ENCODE data around the gene SLC17A7. TPM values are rescaled to one million over a fixed set of nuclear protein-coding genes. Genes with fewer than 3 reads are reported as not detected.

The SLC17A7 gene
- total and polyA plus RNA-seq, 2 donors (not counting 3 experiments of a cell fraction or from before 2014, with no cell fraction given): 0.07 to 0.13 TPM

GRCh38 chr19:49462492-49462891 is 21.2 kb upstream of the SLC17A7 start:
- no TSS peak for BruUV-seq (replicated peaks)
- CTCF ChIA-PET: no interaction called here
- Histone ChIP-seq H3K9ac (replicated peaks; ENCODE audit: extremely low read depth, insufficient read depth, low read length) (no peak overlapping the region), H3K4me2 (ENCODE audit: insufficient read depth, low read length) (no peak overlapping the region), H3K79me2 (ENCODE audit: control insufficient read depth, insufficient read depth, low read length) (no peaks in the 10 kb centered on the region), H2AFZ (ENCODE audit: low read depth, low read length) (no peak overlapping the region), H3K36me3 (ENCODE audit: control insufficient read depth in 2 of 2, extremely low read depth in 1 of 2, insufficient read depth in 2 of 2, low read length in 2 of 2) (peaks cover 0 to 8% of the 10 kb centered on the region in 2 experiments), H3K9me3 (replicated peaks; ENCODE audit: control insufficient read depth, insufficient read depth, low read length) (no peaks in the 10 kb centered on the region), H3K27me3 (ENCODE audit: control insufficient read depth in 2 of 2, insufficient read depth in 2 of 2, low read length in 2 of 2) (no peaks in the 10 kb centered on the region), H3K4me3 (replicated peaks in 1 of 3; ENCODE audit: insufficient read depth in 1 of 3, low read depth in 1 of 3, low read length in 3 of 3) (no peak overlapping the region), H3K27ac (ENCODE audit: insufficient read depth, low read depth, low read length) (no peak overlapping the region), H4K20me1 (replicated peaks; ENCODE audit: control insufficient read depth, extremely low read depth, insufficient read depth, low read length) (no peaks in the 10 kb centered on the region), H3K9me1 (replicated peaks; ENCODE audit: control insufficient read depth, extremely low read depth, insufficient read depth, low read length) (no peaks in the 10 kb centered on the region), H3K4me1 (ENCODE audit: control insufficient read depth, extremely low read depth, insufficient read depth, low read length) (no peaks in the 10 kb centered on the region)
- FAIRE-seq (no peak), DNase-seq (ENCODE audit: low read depth, low spot score) (no peak)
- intact Hi-C loops (cut with micrococcal nuclease): no loop called here
- dilution Hi-C loops (cut with MboI; ENCODE audit: extremely low pct_ligation_motif_present, low sequenced_read_pairs): no loop called here
- POLR2A ChIA-PET: no interaction called here
- TF ChIP-seq FOS (IDR thresholded peaks at IDR 0.05; ENCODE audit: borderline replicate concordance, insufficient read depth, low read length) (no peak), POLR2A (IDR thresholded peaks at IDR 0.05; ENCODE audit: low read depth, low read length) (no peak), MAX (IDR thresholded peaks at IDR 0.05; ENCODE audit: insufficient read depth, insufficient read length) (no peak), JUN (IDR thresholded peaks at IDR 0.05; ENCODE audit: borderline replicate concordance, insufficient read depth, insufficient read length, low read depth) (no peak), POLR2AphosphoS5 (IDR thresholded peaks at IDR 0.05; ENCODE audit: insufficient read depth, low read depth, low read length) (no peak)

GRCh38 chr19:49461656-49462055 is 20.3 kb upstream of the SLC17A7 start:
- intact Hi-C loops (cut with micrococcal nuclease) (no loop called here), dilution Hi-C loops (cut with MboI; ENCODE audit: extremely low pct_ligation_motif_present, low sequenced_read_pairs) (no loop called here)
- no peak for DNase-seq (ENCODE audit: low read depth, low spot score)
- H4K20me1 ChIP-seq (replicated peaks; ENCODE audit: control insufficient read depth, extremely low read depth, insufficient read depth, low read length): no peaks in the 10 kb centered on the region
- no peak overlapping the region for H3K4me2 ChIP-seq (ENCODE audit: insufficient read depth, low read length)
- no peaks in the 10 kb centered on the region for H3K9me3 ChIP-seq (replicated peaks; ENCODE audit: control insufficient read depth, insufficient read depth, low read length)
- ChIA-PET CTCF (no interaction called here), POLR2A (no interaction called here)
- no peak for TF ChIP-seq CTCF (IDR thresholded peaks at IDR 0.05; ENCODE audit: extremely low read depth in 1 of 2, insufficient read depth in 1 of 2, low read depth in 1 of 2, low read length in 2 of 2)
- no peak for TF ChIP-seq POLR2AphosphoS5 (IDR thresholded peaks at IDR 0.05; ENCODE audit: insufficient read depth, low read depth, low read length)
- TF ChIP-seq EZH2 (IDR thresholded peaks at IDR 0.05; ENCODE audit: borderline replicate concordance, low read depth, low read length, severe bottlenecking): no peak
- TF ChIP-seq JUN (IDR thresholded peaks at IDR 0.05; ENCODE audit: borderline replicate concordance, insufficient read depth, insufficient read length, low read depth): no peak
- no peak for TF ChIP-seq GATA2 (IDR thresholded peaks at IDR 0.05; ENCODE audit: insufficient read depth, insufficient read length, low read depth, low read length)
- TF ChIP-seq MAX (IDR thresholded peaks at IDR 0.05; ENCODE audit: insufficient read depth, insufficient read length): no peak
- TF ChIP-seq MYC (IDR thresholded peaks at IDR 0.05; ENCODE audit: low read depth, low read length): no peak
- TF ChIP-seq POLR2A (IDR thresholded peaks at IDR 0.05; ENCODE audit: low read depth, low read length): no peak
- no peak for TF ChIP-seq FOS (IDR thresholded peaks at IDR 0.05; ENCODE audit: borderline replicate concordance, insufficient read depth, low read length)
- H3K9ac ChIP-seq (replicated peaks; ENCODE audit: extremely low read depth, insufficient read depth, low read length): no peak overlapping the region
- no TSS peak for BruUV-seq (replicated peaks)
- no peaks in the 10 kb centered on the region for H3K4me1 ChIP-seq (ENCODE audit: control insufficient read depth, extremely low read depth, insufficient read depth, low read length)
- H3K4me3 ChIP-seq (replicated peaks in 1 of 3; ENCODE audit: insufficient read depth in 1 of 3, low read depth in 1 of 3, low read length in 3 of 3): no peak overlapping the region
- no peak overlapping the region for H2AFZ ChIP-seq (ENCODE audit: low read depth, low read length)
- peaks cover 0 to 8% of the 10 kb centered on the region in 2 experiments for H3K36me3 ChIP-seq (ENCODE audit: control insufficient read depth in 2 of 2, extremely low read depth in 1 of 2, insufficient read depth in 2 of 2, low read length in 2 of 2)
- H3K9me1 ChIP-seq (replicated peaks; ENCODE audit: control insufficient read depth, extremely low read depth, insufficient read depth, low read length): no peaks in the 10 kb centered on the region
- no peak overlapping the region for H3K27ac ChIP-seq (ENCODE audit: insufficient read depth, low read depth, low read length)
- no peak for FAIRE-seq
- no peaks in the 10 kb centered on the region for H3K79me2 ChIP-seq (ENCODE audit: control insufficient read depth, insufficient read depth, low read length)
- no peaks in the 10 kb centered on the region for H3K27me3 ChIP-seq (ENCODE audit: control insufficient read depth in 2 of 2, insufficient read depth in 2 of 2, low read length in 2 of 2)
